ENCODE measurements around the gene SNTG2.
"Not testable (repeated sequence)": the region's sequence is repeated elsewhere in the genome, so short reads cannot be mapped to it uniquely, and the experiment has no call there.

The SNTG2 gene

GRCh38 chr2:1226766-1227165, 276.1 kb downstream of the SNTG2 start:
- WGBS, 2 donors (ENCODE audit: extremely low coverage in 2 of 2, insufficient read length in 2 of 2, insufficient replicate concordance in 1 of 2), result no CpG with 5 or more reads among the region's 3 CpGs
- no peak overlapping the region for H3K14ac ChIP-seq (ENCODE audit: low read length)
- no peak overlapping the region for H2BK5ac ChIP-seq (ENCODE audit: low read length)
- no peak overlapping the region for H2BK120ac ChIP-seq (ENCODE audit: low read depth, low read length)
- H2BK15ac ChIP-seq (ENCODE audit: low read length), result no peak overlapping the region
- no peak overlapping the region for H2AFZ ChIP-seq (ENCODE audit: low read length)
- H3K4me2 ChIP-seq (ENCODE audit: insufficient read depth, low read length, poor library complexity, severe bottlenecking), result no peak overlapping the region
- no peak overlapping the region for H3K27ac ChIP-seq (replicated peaks; ENCODE audit: low read length)
- no peaks in the 10 kb centered on the region for H3K36me3 ChIP-seq (replicated peaks in 1 of 2; ENCODE audit: control insufficient read depth in 2 of 2, insufficient read depth in 2 of 2, low read length in 2 of 2)
- DNase-seq (ENCODE audit: low spot score), result no peak
- H3K23ac ChIP-seq (ENCODE audit: low read depth, low read length, poor library complexity), result no peak overlapping the region
- H3K4me1 ChIP-seq (ENCODE audit: control insufficient read depth in 2 of 2, insufficient read depth in 1 of 2, low read depth in 1 of 2, low read length in 2 of 2), result no peaks in the 10 kb centered on the region
- no peaks in the 10 kb centered on the region for H3K27me3 ChIP-seq (ENCODE audit: control insufficient read depth in 3 of 3, insufficient read depth in 3 of 3, low read depth in 1 of 3, low read length in 3 of 3)
- no peak overlapping the region for H4K91ac ChIP-seq (ENCODE audit: low read depth, low read length, poor library complexity)
- H4K8ac ChIP-seq (ENCODE audit: low read depth, low read length), result no peak overlapping the region
- peaks cover 2% of the 10 kb centered on the region for H3K79me1 ChIP-seq (ENCODE audit: low read depth, low read length)
- H2AK5ac ChIP-seq (ENCODE audit: low read depth, low read length), result no peak overlapping the region
- peaks cover 0 to 4% of the 10 kb centered on the region in 2 donors for H3K9me3 ChIP-seq (replicated peaks in 1 of 2; ENCODE audit: control insufficient read depth in 2 of 2, insufficient read depth in 1 of 2, low read depth in 1 of 2, low read length in 2 of 2)
- no peak overlapping the region for H3K9ac ChIP-seq (ENCODE audit: low read depth, low read length, poor library complexity)
- H3K18ac ChIP-seq (ENCODE audit: low read length), result no peak overlapping the region
- H2BK12ac ChIP-seq (ENCODE audit: low read length), result no peak overlapping the region
- no peak overlapping the region for H3K4ac ChIP-seq (ENCODE audit: low read length)
- H3K4me3 ChIP-seq (ENCODE audit: low read length in 2 of 2), result no peak overlapping the region

DNA sequence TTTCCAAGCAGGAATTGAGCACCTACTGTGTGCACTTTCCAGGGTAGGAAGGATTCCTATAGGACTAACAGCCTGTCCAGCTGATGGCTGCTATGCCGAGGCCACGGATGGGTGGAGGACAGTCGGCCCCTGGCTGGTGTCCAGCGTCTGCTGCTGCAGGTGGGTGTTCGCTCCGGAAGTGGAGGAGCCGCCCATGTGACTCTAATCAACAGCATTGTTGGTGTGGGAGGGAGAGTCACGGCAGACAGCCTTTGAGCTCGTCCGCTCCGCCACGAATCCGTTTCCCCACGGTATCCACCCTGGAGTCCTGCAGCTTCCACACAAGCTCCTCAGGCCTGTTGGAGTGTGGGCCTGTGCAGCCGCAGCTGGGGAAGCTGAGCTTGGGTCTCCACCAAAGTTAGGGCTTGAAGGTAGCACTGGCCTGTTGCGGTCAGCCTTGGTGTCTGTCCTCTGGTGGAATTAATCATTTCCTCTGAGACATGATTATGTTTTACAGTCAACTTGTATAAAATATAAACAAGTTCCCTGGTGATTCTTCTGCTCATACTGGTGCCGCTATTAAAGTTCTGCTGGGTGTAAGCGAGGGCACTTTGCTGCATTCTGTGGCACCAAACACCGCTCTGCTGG, 276.7 kb downstream of the SNTG2 start:
- H2BK15ac ChIP-seq (ENCODE audit: low read length), result no peak overlapping the region
- H3K4me1 ChIP-seq (ENCODE audit: control insufficient read depth in 2 of 2, insufficient read depth in 1 of 2, low read depth in 1 of 2, low read length in 2 of 2), result no peaks in the 10 kb centered on the region
- peaks cover 0 to 4% of the 10 kb centered on the region in 2 donors for H3K9me3 ChIP-seq (replicated peaks in 1 of 2; ENCODE audit: control insufficient read depth in 2 of 2, insufficient read depth in 1 of 2, low read depth in 1 of 2, low read length in 2 of 2)
- H2BK5ac ChIP-seq (ENCODE audit: low read length), result peak overlapping the region; percentile 88
- no peak overlapping the region for H3K18ac ChIP-seq (ENCODE audit: low read length)
- no peak for DNase-seq (ENCODE audit: low spot score)
- H2AK5ac ChIP-seq (ENCODE audit: low read depth, low read length), result no peak overlapping the region
- H3K4me2 ChIP-seq (ENCODE audit: insufficient read depth, low read length, poor library complexity, severe bottlenecking), result no peak overlapping the region
- H3K27me3 ChIP-seq (ENCODE audit: control insufficient read depth in 3 of 3, insufficient read depth in 3 of 3, low read depth in 1 of 3, low read length in 3 of 3), result no peaks in the 10 kb centered on the region
- no peak overlapping the region for H2BK12ac ChIP-seq (ENCODE audit: low read length)
- no peak overlapping the region for H3K9ac ChIP-seq (ENCODE audit: low read depth, low read length, poor library complexity)
- no CpG with 5 or more reads among the region's 19 CpGs for WGBS, 2 donors (ENCODE audit: extremely low coverage in 2 of 2, insufficient read length in 2 of 2, insufficient replicate concordance in 1 of 2)
- H3K4ac ChIP-seq (ENCODE audit: low read length), result no peak overlapping the region
- no peak overlapping the region for H4K8ac ChIP-seq (ENCODE audit: low read depth, low read length)
- no peak overlapping the region for H2BK120ac ChIP-seq (ENCODE audit: low read depth, low read length)
- no peak overlapping the region for H2AFZ ChIP-seq (ENCODE audit: low read length)
- H3K4me3 ChIP-seq (ENCODE audit: low read length in 2 of 2), result no peak overlapping the region
- no peak overlapping the region for H3K14ac ChIP-seq (ENCODE audit: low read length)
- H3K79me1 ChIP-seq (ENCODE audit: low read depth, low read length), result peaks cover 2% of the 10 kb centered on the region
- H4K91ac ChIP-seq (ENCODE audit: low read depth, low read length, poor library complexity), result no peak overlapping the region
- H3K23ac ChIP-seq (ENCODE audit: low read depth, low read length, poor library complexity), result no peak overlapping the region
- no peaks in the 10 kb centered on the region for H3K36me3 ChIP-seq (replicated peaks in 1 of 2; ENCODE audit: control insufficient read depth in 2 of 2, insufficient read depth in 2 of 2, low read length in 2 of 2)
- H3K27ac ChIP-seq (replicated peaks; ENCODE audit: low read length), result no peak overlapping the region

DNA sequence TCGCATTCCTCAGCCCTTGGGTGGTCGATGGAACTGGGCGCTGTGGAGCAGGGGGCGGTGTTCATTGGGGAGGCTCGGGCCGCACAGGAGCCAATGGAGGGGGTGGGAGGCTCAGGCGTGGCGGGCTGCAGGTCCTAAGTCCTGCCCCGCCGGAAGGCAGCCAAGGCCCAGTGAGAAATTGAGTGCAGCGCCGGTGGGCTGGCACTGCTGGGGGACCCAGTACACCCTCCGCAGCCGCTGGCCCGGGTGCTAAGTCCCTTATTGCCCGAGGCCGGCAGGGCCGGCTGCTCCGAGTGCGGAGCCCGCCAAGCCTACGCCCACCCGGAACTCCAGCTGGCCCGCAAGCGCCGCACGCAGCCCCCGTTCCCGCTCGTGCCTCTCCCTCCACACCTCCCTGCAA, 278.9 kb downstream of the SNTG2 start:
- H3K27ac ChIP-seq (replicated peaks; ENCODE audit: low read length); H3K14ac ChIP-seq (ENCODE audit: low read length); H3K23ac ChIP-seq (ENCODE audit: low read depth, low read length, poor library complexity); H3K4me2 ChIP-seq (ENCODE audit: insufficient read depth, low read length, poor library complexity, severe bottlenecking); H2AK5ac ChIP-seq (ENCODE audit: low read depth, low read length); H2AFZ ChIP-seq (ENCODE audit: low read length); H4K91ac ChIP-seq (ENCODE audit: low read depth, low read length, poor library complexity); H3K4me1 ChIP-seq (ENCODE audit: control insufficient read depth in 2 of 2, insufficient read depth in 1 of 2, low read depth in 1 of 2, low read length in 2 of 2); H3K79me1 ChIP-seq (ENCODE audit: low read depth, low read length); H2BK5ac ChIP-seq (ENCODE audit: low read length); DNase-seq (ENCODE audit: low spot score); H3K9me3 ChIP-seq (replicated peaks in 1 of 2; ENCODE audit: control insufficient read depth in 2 of 2, insufficient read depth in 1 of 2, low read depth in 1 of 2, low read length in 2 of 2); H3K27me3 ChIP-seq (ENCODE audit: control insufficient read depth in 3 of 3, insufficient read depth in 3 of 3, low read depth in 1 of 3, low read length in 3 of 3); H3K9ac ChIP-seq (ENCODE audit: low read depth, low read length, poor library complexity); H3K18ac ChIP-seq (ENCODE audit: low read length); H4K8ac ChIP-seq (ENCODE audit: low read depth, low read length); H2BK120ac ChIP-seq (ENCODE audit: low read depth, low read length); H3K4me3 ChIP-seq (ENCODE audit: low read length in 2 of 2); H2BK15ac ChIP-seq (ENCODE audit: low read length); H2BK12ac ChIP-seq (ENCODE audit: low read length); H3K4ac ChIP-seq (ENCODE audit: low read length); H3K36me3 ChIP-seq (replicated peaks in 1 of 2; ENCODE audit: control insufficient read depth in 2 of 2, insufficient read depth in 2 of 2, low read length in 2 of 2): not testable (repeated sequence)
- no CpG with 5 or more reads among the region's 30 CpGs for WGBS, 2 donors (ENCODE audit: extremely low coverage in 2 of 2, insufficient read length in 2 of 2, insufficient replicate concordance in 1 of 2)

DNA sequence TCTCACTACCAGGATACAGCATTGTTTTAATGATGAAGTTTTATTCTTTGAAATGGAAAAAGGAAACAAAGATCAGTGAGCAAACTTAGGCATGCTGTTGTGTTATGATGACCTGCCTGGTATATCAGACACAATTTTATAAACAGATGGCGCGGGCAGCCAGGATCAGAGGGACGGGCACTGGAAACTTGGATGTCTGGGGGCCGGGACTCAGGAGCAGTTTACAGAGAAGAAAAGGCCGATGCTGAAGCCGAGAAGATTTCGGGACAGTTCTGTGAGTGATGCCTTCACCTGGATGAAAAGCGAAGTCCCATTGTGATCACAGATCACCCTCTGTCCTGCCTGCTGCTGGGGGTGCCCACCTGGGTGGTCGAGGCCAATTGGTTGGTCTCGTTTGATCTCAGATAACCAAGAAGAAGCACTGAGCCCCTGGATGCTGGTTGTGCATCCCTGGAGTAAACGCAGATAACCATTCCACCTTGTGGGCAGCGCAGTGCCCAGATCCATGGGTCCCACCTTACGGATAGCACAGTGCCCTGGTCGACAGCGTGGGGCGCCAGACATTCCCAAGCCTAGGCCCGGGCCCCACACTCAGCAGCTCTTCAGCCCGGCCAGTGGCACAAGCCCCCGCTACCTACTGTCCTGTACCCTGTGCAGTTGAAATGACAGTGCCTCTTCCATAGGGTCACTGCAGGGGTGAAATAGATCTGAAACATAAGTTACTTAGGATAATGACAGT, 279.7 kb downstream of the SNTG2 start:
- no peak overlapping the region for H4K8ac ChIP-seq (ENCODE audit: low read depth, low read length)
- no peak overlapping the region for H3K9ac ChIP-seq (ENCODE audit: low read depth, low read length, poor library complexity)
- no peak overlapping the region for H3K18ac ChIP-seq (ENCODE audit: low read length)
- H3K4ac ChIP-seq (ENCODE audit: low read length), result no peak overlapping the region
- no peak overlapping the region for H2BK12ac ChIP-seq (ENCODE audit: low read length)
- H3K4me3 ChIP-seq (ENCODE audit: low read length in 2 of 2), result no peak overlapping the region
- no peak overlapping the region for H4K91ac ChIP-seq (ENCODE audit: low read depth, low read length, poor library complexity)
- H3K23ac ChIP-seq (ENCODE audit: low read depth, low read length, poor library complexity), result no peak overlapping the region
- H2AK5ac ChIP-seq (ENCODE audit: low read depth, low read length), result no peak overlapping the region
- H3K36me3 ChIP-seq (replicated peaks in 1 of 2; ENCODE audit: control insufficient read depth in 2 of 2, insufficient read depth in 2 of 2, low read length in 2 of 2), result no peaks in the 10 kb centered on the region
- no peak overlapping the region for H3K4me2 ChIP-seq (ENCODE audit: insufficient read depth, low read length, poor library complexity, severe bottlenecking)
- no peak overlapping the region for H2BK15ac ChIP-seq (ENCODE audit: low read length)
- no peaks in the 10 kb centered on the region for H3K79me1 ChIP-seq (ENCODE audit: low read depth, low read length)
- no peak overlapping the region for H2BK120ac ChIP-seq (ENCODE audit: low read depth, low read length)
- no peak overlapping the region for H2AFZ ChIP-seq (ENCODE audit: low read length)
- no peak overlapping the region for H3K27ac ChIP-seq (replicated peaks; ENCODE audit: low read length)
- no peak overlapping the region for H3K14ac ChIP-seq (ENCODE audit: low read length)
- no peak for DNase-seq (ENCODE audit: low spot score)
- H2BK5ac ChIP-seq (ENCODE audit: low read length), result no peak overlapping the region
- no peaks in the 10 kb centered on the region for H3K27me3 ChIP-seq (ENCODE audit: control insufficient read depth in 3 of 3, insufficient read depth in 3 of 3, low read depth in 1 of 3, low read length in 3 of 3)
- peaks cover 0 to 5% of the 10 kb centered on the region in 2 donors for H3K9me3 ChIP-seq (replicated peaks in 1 of 2; ENCODE audit: control insufficient read depth in 2 of 2, insufficient read depth in 1 of 2, low read depth in 1 of 2, low read length in 2 of 2)
- no peaks in the 10 kb centered on the region for H3K4me1 ChIP-seq (ENCODE audit: control insufficient read depth in 2 of 2, insufficient read depth in 1 of 2, low read depth in 1 of 2, low read length in 2 of 2)
- no CpG with 5 or more reads among the region's 19 CpGs for WGBS, 2 donors (ENCODE audit: extremely low coverage in 2 of 2, insufficient read length in 2 of 2, insufficient replicate concordance in 1 of 2)
